HepG2 (cell line): Measurements from ENCODE around the gene ACAD11. TPM values are rescaled to one million over a fixed set of nuclear protein-coding genes. Genes with fewer than 3 reads are reported as not detected.

Experiments
- ATAC-seq: fragments of 200-7000 bp; cut with Tn5 transposase; 3 replicates; pipeline ENCODE4 v1.9.1; 2020; ENCODE audit warnings: mild to moderate bottlenecking, moderate library complexity
- BruUV-seq: library from RNA; stranded (reverse); fragments of 400-500 nt; replicated peaks from 2 replicates; lab custom pipeline; 2021; lab: Mats Ljungman, UMichigan
- CTCF ChIA-PET: fragments of 300-600 bp; formaldehyde crosslinking; extraction: SDS; loops from one replicate; lab custom pipeline; 2021; ENCODE audit warnings: low total read pairs, inconsistent platforms, low intra/inter-chr PET ratio; lab: Yijun Ruan, JAX
- POLR2A ChIA-PET: fragments of 350-600 bp; sonication (Branson Sonifier 250); formaldehyde crosslinking; loops from one replicate; lab custom pipeline; 2020; ENCODE audit warnings: antibody characterized with exemption, inconsistent platforms; lab: Yijun Ruan, JAX
- DNase-seq: peaks from one replicate; pipeline ENCODE4 v3.0.0-alpha.2; 2015; ENCODE audit warnings: low spot score
- FAIRE-seq: peaks from 3 replicates; lab custom pipeline; 2011; peaks lifted over from hg19 to GRCh38; lab: Jason Lieb, UNC
- H2AFZ ChIP-seq: one replicate; pipeline ENCODE4 v1.6.1; 2011; ENCODE audit warnings: low read length, inconsistent platforms
- H3K27ac ChIP-seq: fragments of 300-600 bp; 3 replicates; pipeline ENCODE4 v1.8.0; 2011; ENCODE audit warnings: mixed run types, mild to moderate bottlenecking, mixed read lengths, low read length, inconsistent platforms; ENCODE audit not compliant: insufficient read depth; ENCODE audit errors: extremely low read length
- H3K27me3 ChIP-seq, 2 experiments: fragments of 200-600 bp in 1 of 2; 2 replicates in 1 of 2; 3 replicates in 1 of 2; pipeline versions ENCODE4 v1.6.0 to v1.8.0; 2011; ENCODE audit warnings: low read length in 2 of 2, mild to moderate bottlenecking in 2 of 2, moderate library complexity in 2 of 2, inconsistent platforms in 1 of 2; ENCODE audit not compliant: insufficient read depth in 2 of 2, control insufficient read depth in 1 of 2
- H3K36me3 ChIP-seq, 2 experiments: fragments of 200-600 bp in 1 of 2; replicated peaks in 1 of 2; 2 replicates in 1 of 2; 3 replicates in 1 of 2; pipeline versions ENCODE4 v1.5.1 to v1.8.0; 2011; ENCODE audit warnings: low read length in 2 of 2, inconsistent platforms in 1 of 2; ENCODE audit not compliant: insufficient read depth in 2 of 2, control insufficient read depth in 1 of 2
- H3K4me1 ChIP-seq: 2 replicates; pipeline ENCODE4 v1.5.1; 2012; ENCODE audit warnings: low read length, inconsistent platforms; ENCODE audit not compliant: insufficient read depth
- H3K4me2 ChIP-seq: 2 replicates; pipeline ENCODE4 v1.6.0; 2011; ENCODE audit warnings: low read depth, low read length, inconsistent platforms
- H3K4me3 ChIP-seq, 3 experiments: fragments of 200-600 bp in 1 of 3; sonication (generic), shearing (Covaris generic) in 1 of 3; replicated peaks in 1 of 3; 2 replicates each; pipeline ENCODE4 v1.5.1; 2011 to 2016; ENCODE audit warnings: low read length in 3 of 3, inconsistent platforms in 2 of 3, low read depth in 2 of 3, mild to moderate bottlenecking in 2 of 3, control low read depth in 1 of 3, mixed read lengths in 1 of 3; ENCODE audit not compliant: insufficient read depth in 1 of 3
- H3K79me2 ChIP-seq: one replicate; pipeline ENCODE4 v1.6.1; 2011; ENCODE audit warnings: low read length, inconsistent platforms; ENCODE audit not compliant: insufficient read depth
- H3K9ac ChIP-seq: 2 replicates; pipeline ENCODE4 v1.6.0; 2011; ENCODE audit warnings: mild to moderate bottlenecking, low read depth, low read length, inconsistent platforms; ENCODE audit not compliant: insufficient read depth
- H3K9me3 ChIP-seq: 2 replicates; pipeline ENCODE4 v1.5.1; 2012; ENCODE audit warnings: mild to moderate bottlenecking, low read length
- H4K20me1 ChIP-seq: 2 replicates; pipeline ENCODE4 v1.6.0; 2011; ENCODE audit warnings: inconsistent platforms, mild to moderate bottlenecking, low read length, moderate library complexity; ENCODE audit not compliant: insufficient read depth
- ELF4 ChIP-seq: sonication (generic); formaldehyde crosslinking; IDR thresholded peaks from 2 replicates; pipeline ENCODE4 v1.5.0; 2020; ENCODE audit warnings: missing genetic modification reagents, mild to moderate bottlenecking, moderate library complexity, borderline replicate concordance
- KMT2A ChIP-seq: sonication (generic); formaldehyde crosslinking; IDR thresholded peaks from 2 replicates; pipeline ENCODE4 v1.4.0; 2020; ENCODE audit warnings: missing genetic modification reagents
- NKX3-1 ChIP-seq: sonication (generic); formaldehyde crosslinking; IDR thresholded peaks from 2 replicates; pipeline ENCODE4 v1.5.0; 2020; ENCODE audit warnings: missing genetic modification reagents
- NR1H2 ChIP-seq: sonication (generic); formaldehyde crosslinking; IDR thresholded peaks from 2 replicates; pipeline ENCODE4 v1.8.1; 2022; ENCODE audit warnings: low read depth, missing genetic modification reagents, borderline replicate concordance
- SRF ChIP-seq: IDR thresholded peaks from 2 replicates; pipeline ENCODE4 v1.6.1; 2011; ENCODE audit warnings: mild to moderate bottlenecking, low read depth, low read length, moderate library complexity
- TOE1 ChIP-seq: sonication (generic); formaldehyde crosslinking; IDR thresholded peaks from 2 replicates; pipeline ENCODE4 v1.4.0; 2020; ENCODE audit warnings: mild to moderate bottlenecking, missing genetic modification reagents
- XBP1 ChIP-seq: sonication (generic); formaldehyde crosslinking; IDR thresholded peaks from 2 replicates; pipeline ENCODE4 v1.5.0; 2020; ENCODE audit warnings: missing genetic modification reagents
- YEATS2 ChIP-seq: sonication (generic); formaldehyde crosslinking; IDR thresholded peaks from 2 replicates; pipeline ENCODE4 v1.4.0; 2020; ENCODE audit warnings: missing genetic modification reagents, borderline replicate concordance
- ZFX ChIP-seq: sonication (generic); formaldehyde crosslinking; IDR thresholded peaks from 2 replicates; pipeline ENCODE4 v1.4.0; 2020; ENCODE audit warnings: mild to moderate bottlenecking, low read depth, missing genetic modification reagents, moderate library complexity
- ZNF253 ChIP-seq: sonication (generic); formaldehyde crosslinking; IDR thresholded peaks from 2 replicates; pipeline ENCODE4 v1.8.0; 2022; ENCODE audit warnings: mild to moderate bottlenecking, missing genetic modification reagents, borderline replicate concordance
- ZNF3 ChIP-seq: IDR thresholded peaks from 2 replicates; pipeline ENCODE4 v1.7.0; 2017; ENCODE audit warnings: inconsistent platforms
- ZNF33B ChIP-seq: sonication (generic); formaldehyde crosslinking; IDR thresholded peaks from 2 replicates; pipeline ENCODE4 v1.5.1; 2020; ENCODE audit warnings: mild to moderate bottlenecking, missing genetic modification reagents
- ZNF713 ChIP-seq: sonication (generic); formaldehyde crosslinking; IDR thresholded peaks from 2 replicates; pipeline ENCODE4 v1.4.0; 2020; ENCODE audit warnings: mild to moderate bottlenecking, missing genetic modification reagents
- WGBS: methylation state at CpG from one replicate; pipeline ENCODE4 v1.1.6; 2017; ENCODE audit warnings: low lambda C conversion rate; 5-methylcytosine and 5-hydroxymethylcytosine counted together
- in situ Hi-C: cut with HindIII; loops from 2 replicates; pipeline ENCODE4 v1.10.0; 2017; ENCODE audit warnings: low pct_unique_long_range_greater_than_20kb; ENCODE audit not compliant: extremely low pct_ligation_motif_present
- intact Hi-C: fragments of 100-400 bp; cut with micrococcal nuclease; formaldehyde crosslinking; loops from one replicate; pipeline ENCODE4 v1.10.0; 2022; ENCODE audit not compliant: unreplicated experiment
- polyA plus RNA-seq, 8 experiments: library from polyadenylated mRNA; depleted of rRNA in 3 of 8; stranded (reverse) in 7 of 8; unstranded in 1 of 8; fragments of >200 nt; fragmentation: Illumina TruSeq in 4 of 8; extraction: Trizol in 4 of 8; gene quantifications; 2 replicates each; pipeline versions ENCODE4 v1.2.1 to v1.2.3, GENCODE V29; 2011 to 2016; ENCODE audit warnings: low read depth in 4 of 8, missing spikeins in 1 of 8, mixed read lengths in 1 of 8; ENCODE audit not compliant: insufficient read depth in 1 of 8
- total RNA-seq, 5 experiments: library from RNA; depleted of rRNA; stranded (reverse); fragments of >200 nt; fragmentation: Illumina TruSeq; extraction: Trizol; gene quantifications; 2 replicates each; pipeline ENCODE4 v1.2.3, GENCODE V29; 2016; ENCODE audit warnings: low read depth in 1 of 5
- TF ChIP-seq, protein P1 (sequence below): fragments of 450-650 bp; IDR thresholded peaks from 2 replicates; pipeline ENCODE4 v1.6.1; 2017

Gene ACAD11
- total and polyA plus RNA-seq, 2 of the 13 experiments (the other 11 are each of a cell fraction or from before 2014, with no cell fraction given), result 30.6 to 56.9 TPM

- H3K9ac ChIP-seq, result no peak overlapping the region
- no peaks in the 10 kb centered on the region for H3K27me3 ChIP-seq
- no TSS peak for BruUV-seq
- no peak overlapping the region for H3K4me3 ChIP-seq
- peaks cover 8 to 47% of the 10 kb centered on the region in 2 experiments for H3K36me3 ChIP-seq
- H3K4me1 ChIP-seq, result no peaks in the 10 kb centered on the region
- H3K79me2 ChIP-seq, result no peaks in the 10 kb centered on the region
- CTCF ChIA-PET, result no interaction called here
- H3K4me2 ChIP-seq, result no peak overlapping the region
- 95% methylated on average over 2 of the region's 2 CpGs for WGBS
- no peak for TF ChIP-seq YEATS2 (CRISPR knock-in tag)
- TF ChIP-seq ZNF253 (CRISPR knock-in tag), result no peak
- TF ChIP-seq KMT2A (CRISPR knock-in tag), result no peak
- no peak for TF ChIP-seq ZFX
- no peak for TF ChIP-seq ZNF33B
- TF ChIP-seq ELF4 (CRISPR knock-in tag), result no peak
- no peak for TF ChIP-seq NKX3-1 (CRISPR knock-in tag)
- TF ChIP-seq TOE1 (CRISPR knock-in tag), result no peak
- TF ChIP-seq, protein P1, sequence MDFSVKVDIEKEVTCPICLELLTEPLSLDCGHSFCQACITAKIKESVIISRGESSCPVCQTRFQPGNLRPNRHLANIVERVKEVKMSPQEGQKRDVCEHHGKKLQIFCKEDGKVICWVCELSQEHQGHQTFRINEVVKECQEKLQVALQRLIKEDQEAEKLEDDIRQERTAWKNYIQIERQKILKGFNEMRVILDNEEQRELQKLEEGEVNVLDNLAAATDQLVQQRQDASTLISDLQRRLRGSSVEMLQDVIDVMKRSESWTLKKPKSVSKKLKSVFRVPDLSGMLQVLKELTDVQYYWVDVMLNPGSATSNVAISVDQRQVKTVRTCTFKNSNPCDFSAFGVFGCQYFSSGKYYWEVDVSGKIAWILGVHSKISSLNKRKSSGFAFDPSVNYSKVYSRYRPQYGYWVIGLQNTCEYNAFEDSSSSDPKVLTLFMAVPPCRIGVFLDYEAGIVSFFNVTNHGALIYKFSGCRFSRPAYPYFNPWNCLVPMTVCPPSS, result no peak
- TF ChIP-seq XBP1, result no peak
- no peak for TF ChIP-seq SRF
- no peak for TF ChIP-seq ZNF713
- TF ChIP-seq NR1H2 (CRISPR knock-in tag), result no peak
- no peak for TF ChIP-seq ZNF3
- TF ChIP-seq, all 625 proteins: peak for 0
- Histone ChIP-seq H2AFZ (no peak overlapping the region), H3K9me3 (no peaks in the 10 kb centered on the region), H3K27ac (no peak overlapping the region), H4K20me1 (no peaks in the 10 kb centered on the region)
- FAIRE-seq (no peak), DNase-seq (no peak), ATAC-seq (no peak)
- intact Hi-C loops, result no loop called here
- in situ Hi-C loops, result no loop called here
- POLR2A ChIA-PET, result no interaction called here
These were observed 44.1 kb upstream of the ACAD11 start for GRCh38 chr3:132703733-132704132.
